HG03457 (cell line): ENCODE measurements around the gene CLDN19.
"Not testable (repeated sequence)": the region's sequence is repeated elsewhere in the genome, so short reads cannot be mapped to it uniquely, and the experiment has no call there.

Source experiments
- ATAC-seq: cut with Tn5 transposase; IDR thresholded peaks from one replicate; pipeline ENCODE4 v1.9.1; 2021; ENCODE audit warnings: moderate number of reproducible peaks; ENCODE audit not compliant: unreplicated experiment

Gene CLDN19

GRCh38 chr1:42740851-42741580, 980 bp upstream of the CLDN19 start:
- no peak for ATAC-seq

GRCh38 chr1:42738678-42739226, 1.3 kb downstream of the CLDN19 start:
- no peak for ATAC-seq

DNA sequence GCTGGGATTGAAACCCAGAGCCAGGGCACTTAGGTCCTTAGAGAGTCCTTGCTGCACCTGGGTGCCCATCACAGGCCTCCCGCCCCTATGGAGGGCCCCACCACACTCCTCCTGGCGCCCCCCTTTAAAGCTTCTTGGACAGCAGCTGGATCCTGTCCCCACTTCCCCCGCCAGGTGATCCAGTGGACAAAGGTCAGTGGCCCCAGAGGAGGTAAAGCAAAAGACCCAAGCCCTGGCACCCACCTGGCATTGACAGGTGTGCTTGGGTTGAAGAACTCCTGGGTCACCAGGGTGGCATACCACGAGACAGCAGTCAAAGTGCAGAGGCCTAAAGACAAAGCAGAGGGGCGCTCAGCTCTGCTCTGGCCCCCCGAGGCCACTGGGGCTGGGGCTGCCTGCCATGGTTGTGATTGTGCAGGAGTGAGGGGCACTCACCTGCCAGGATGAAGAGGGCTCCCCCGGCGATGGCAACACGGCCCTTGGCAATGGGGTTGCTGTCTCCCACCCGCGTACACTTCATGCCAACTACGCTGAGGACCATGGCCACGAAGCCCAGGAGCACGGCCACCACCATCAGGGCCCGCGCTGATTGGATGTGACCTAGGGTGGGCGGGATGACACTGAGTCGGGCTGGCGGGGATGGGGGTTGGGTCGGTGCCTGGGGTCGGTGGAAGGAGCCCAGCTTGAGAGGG, 1.9 kb downstream of the CLDN19 start:
- no peak for ATAC-seq

GRCh38 chr1:42737257-42737656, 2.8 kb downstream of the CLDN19 start:
- ATAC-seq, result no peak

GRCh38 chr1:42736571-42737200, 3.4 kb downstream of the CLDN19 start:
- no peak for ATAC-seq

- ATAC-seq, result no peak
Observed at GRCh38 chr1:42736152-42736551, 3.9 kb downstream of the CLDN19 start.

DNA sequence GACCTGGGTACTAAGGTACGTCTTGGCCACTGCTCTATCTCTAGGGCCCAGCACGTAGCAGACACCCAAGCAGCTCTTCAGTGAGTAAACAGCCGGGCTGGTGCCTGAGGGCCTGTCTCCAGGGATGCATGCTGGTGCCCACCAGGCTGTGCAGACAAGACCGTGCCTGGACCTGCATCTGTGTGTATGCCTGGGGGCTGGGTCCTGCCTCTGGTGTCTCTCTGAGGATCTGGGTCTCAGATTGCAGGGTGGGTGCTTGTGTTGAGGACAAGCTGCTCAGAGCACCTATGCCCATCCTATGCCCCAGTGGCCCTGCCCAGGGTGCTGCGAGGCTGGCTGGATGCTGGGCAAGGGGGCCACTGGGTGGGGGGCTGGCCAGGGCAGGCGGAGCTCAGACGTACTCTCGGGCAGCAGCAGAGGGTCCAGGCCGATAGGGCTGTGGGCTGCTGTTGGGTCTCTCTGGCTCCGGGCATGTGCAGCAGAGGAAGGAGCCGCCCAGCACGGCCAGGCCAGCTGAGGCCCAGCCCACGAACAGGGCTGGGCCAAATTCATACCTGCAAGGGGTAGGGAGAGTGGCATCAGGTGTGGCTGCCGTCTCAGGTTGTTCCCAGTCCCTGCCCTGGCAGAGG, 4.4 kb downstream of the CLDN19 start:
- ATAC-seq, result no peak

GRCh38 chr1:42735056-42735455, 5.0 kb downstream of the CLDN19 start:
- ATAC-seq, result no peak

- no peak for ATAC-seq
Observed at GRCh38 chr1:42734201-42735035, 5.6 kb downstream of the CLDN19 start.

- ATAC-seq, result no peak
Observed at GRCh38 chr1:42733415-42734200, 6.4 kb downstream of the CLDN19 start.

- ATAC-seq, result no peak
Observed at GRCh38 chr1:42732126-42732680, 7.8 kb downstream of the CLDN19 start.

DNA sequence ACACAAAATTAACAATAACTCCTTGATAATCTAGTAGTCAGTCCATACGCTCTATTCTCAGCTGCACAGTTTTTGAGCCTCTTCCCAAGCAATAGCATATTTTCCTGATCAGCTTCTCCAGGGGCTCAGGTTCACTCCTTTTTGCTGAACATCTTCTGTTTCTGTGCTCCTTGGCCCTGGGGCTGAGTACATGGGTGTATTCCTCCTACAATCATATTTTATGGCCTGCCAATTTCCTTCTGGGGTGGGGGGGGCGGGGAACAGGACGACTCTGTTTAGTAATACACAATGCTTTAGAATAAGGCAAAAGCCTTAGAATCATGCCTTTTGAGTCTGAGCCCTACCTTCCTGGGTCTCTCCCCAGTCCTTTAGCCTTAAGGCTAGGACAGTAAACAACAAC, 8.5 kb downstream of the CLDN19 start:
- no peak for ATAC-seq

DNA sequence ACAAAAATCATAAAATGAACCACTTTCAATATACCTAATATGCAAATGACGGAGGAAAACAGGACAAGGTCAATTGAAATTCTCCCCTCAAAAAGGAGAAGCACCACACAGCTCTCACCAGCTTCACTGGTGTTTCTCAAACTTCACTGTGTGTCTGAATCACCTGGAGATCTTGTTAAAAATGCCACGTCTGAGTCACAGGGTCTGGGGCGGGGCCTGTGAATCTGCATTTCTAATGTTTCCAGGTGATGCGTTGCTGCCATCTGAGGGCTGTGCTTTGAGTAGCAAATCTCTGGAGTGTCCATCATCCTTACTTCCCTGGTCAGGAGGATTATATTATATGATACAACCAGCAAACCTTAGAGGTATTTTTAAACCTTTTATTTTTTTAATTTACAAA, 9.0 kb downstream of the CLDN19 start:
- no peak for ATAC-seq

DNA sequence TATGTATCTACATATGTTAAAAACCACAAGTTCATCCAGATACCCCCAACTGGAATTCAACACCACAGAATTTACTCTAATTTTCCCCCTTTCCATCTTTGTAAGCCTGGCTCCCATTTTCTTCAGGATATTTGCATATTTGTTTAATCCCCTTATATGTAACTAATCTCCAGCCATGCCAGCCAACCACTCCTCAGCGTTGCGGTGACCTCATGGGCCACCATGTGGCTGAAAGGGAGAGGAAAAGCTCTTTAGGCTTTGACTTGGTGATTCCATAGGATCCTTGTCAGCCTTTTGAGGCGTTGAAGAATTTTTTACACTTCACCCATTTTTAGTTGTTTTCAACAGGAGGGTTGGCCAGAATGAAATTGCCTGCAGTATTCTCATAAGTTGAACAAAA, 10.0 kb downstream of the CLDN19 start:
- no peak for ATAC-seq

- ATAC-seq, result not testable (repeated sequence)
Observed at GRCh38 chr1:42725820-42726219, 14.2 kb downstream of the CLDN19 start.

DNA sequence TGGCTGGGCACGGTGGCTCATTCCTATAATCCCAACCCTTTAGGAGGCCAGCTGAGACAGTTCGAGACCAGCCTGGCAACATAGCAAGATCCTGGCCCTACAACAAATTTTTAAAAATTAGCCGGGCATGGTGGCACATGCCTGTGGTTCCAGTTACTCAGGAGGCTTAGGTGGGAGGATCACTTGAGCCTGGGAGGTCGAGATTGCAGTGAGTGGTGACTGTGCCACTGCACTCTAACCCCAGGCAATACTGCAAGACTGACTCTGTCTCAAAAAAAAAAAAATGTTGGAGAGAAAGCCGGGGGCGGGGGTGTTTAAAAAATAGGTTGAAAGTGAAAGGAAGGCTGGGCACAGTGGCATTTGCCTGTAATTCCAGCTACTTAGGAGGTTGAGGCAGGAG, 16.5 kb downstream of the CLDN19 start:
- no peak for ATAC-seq

- not testable (repeated sequence) for ATAC-seq
Observed at GRCh38 chr1:42722403-42722802, 17.6 kb downstream of the CLDN19 start.

DNA sequence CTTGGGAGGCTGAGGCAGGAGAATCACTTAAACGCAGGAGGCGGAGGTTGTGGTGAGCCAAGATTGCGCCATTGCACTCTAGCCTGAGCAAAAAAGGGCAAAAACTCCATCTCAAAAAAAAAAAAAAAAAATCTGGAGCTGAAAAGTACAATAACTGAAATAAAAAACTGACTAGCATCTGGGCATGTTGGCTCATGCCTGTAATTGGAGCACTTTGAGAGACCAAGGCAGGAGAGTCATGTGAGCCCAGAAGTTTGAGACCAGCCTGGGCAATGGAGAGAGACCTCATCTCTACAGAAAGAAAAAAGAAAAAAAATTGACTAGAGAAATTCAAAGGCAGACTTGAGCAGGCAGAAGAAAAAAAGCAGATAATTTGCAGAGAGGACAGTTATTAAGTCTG, 18.1 kb downstream of the CLDN19 start:
- no peak for ATAC-seq

DNA sequence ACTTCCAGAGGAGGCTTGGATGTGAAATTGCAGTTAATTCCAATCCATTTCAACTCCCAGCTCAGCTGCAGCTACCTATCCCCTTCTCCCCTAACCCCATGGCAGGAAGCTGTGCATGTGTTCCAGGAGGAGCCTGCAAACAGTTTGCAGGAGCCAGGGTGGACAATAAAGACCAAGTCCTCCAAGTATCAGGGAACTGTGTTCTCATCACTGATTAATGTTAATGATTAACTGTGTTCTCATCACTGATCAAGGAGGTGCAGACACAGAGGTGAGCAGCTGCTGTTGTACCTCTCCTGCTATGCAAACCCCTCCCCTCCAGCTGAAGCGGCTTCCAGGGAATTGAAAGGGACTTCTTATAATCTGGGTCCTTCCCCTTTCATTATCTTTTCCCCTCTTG, 19.2 kb downstream of the CLDN19 start:
- ATAC-seq, result no peak
